ENCODE data around the gene IGF2BP3.

Gene IGF2BP3

GRCh38 chr7:23332910-23333612 is 137.2 kb downstream of the IGF2BP3 start:
- Histone ChIP-seq H3K27ac (ENCODE audit: extremely low read depth, low read depth, low read length) (peak overlapping the region; percentile 64), H3K4me1 (ENCODE audit: control insufficient read depth, insufficient read depth, low read length) (peaks cover 36% of the 10 kb centered on the region), H3K4me3 (ENCODE audit: low read depth, low read length) (no peak overlapping the region), H3K9me3 (ENCODE audit: control insufficient read depth, insufficient read depth, low read depth, low read length) (no peaks in the 10 kb centered on the region; the same call in 1 of the 2 replicates), H3K36me3 (ENCODE audit: control insufficient read depth in 2 of 2, insufficient read depth in 1 of 2, low read length in 2 of 2) (peaks cover 35 to 49% of the 10 kb centered on the region in 2 experiments)
- ChIA-PET CTCF (interaction anchor here (0.7 to 1.6 kb wide), 2 partner anchors 10 to 14 kb away, joined by 3 to 4 read pairs; no protein-coding TSS in a partner anchor), POLR2A (no interaction called here)
- TF ChIP-seq ZNF561 (tag by site-specific recombination; IDR thresholded peaks at IDR 0.05; ENCODE audit: borderline replicate concordance) (no peak), ZNF843 (tag by site-specific recombination; IDR thresholded peaks at IDR 0.05) (0 out of 2 replicates have a peak, but pooled peaks have one; percentile 40), ZNF518A (tag by site-specific recombination; conservative IDR thresholded peaks at IDR 0.05; ENCODE audit: low read depth) (no peak), GFI1B (tag by site-specific recombination; IDR thresholded peaks at IDR 0.05) (peak; percentile 50; the same call in 1 of the 2 replicates), FEZF1 (tag by site-specific recombination; IDR thresholded peaks at IDR 0.05) (peak; percentile 55; the same call in 1 of the 2 replicates), ZNF433 (tag by site-specific recombination; IDR thresholded peaks at IDR 0.05; ENCODE audit: low read depth) (no peak), ZNF214 (tag by site-specific recombination; IDR thresholded peaks at IDR 0.05; ENCODE audit: borderline replicate concordance) (no peak), PRDM6 (tag by site-specific recombination; IDR thresholded peaks at IDR 0.05) (peak; percentile 81)

GRCh38 chr7:23332193-23332592 is 138.1 kb downstream of the IGF2BP3 start:
- POLR2A ChIA-PET, result no interaction called here
- Histone ChIP-seq H3K4me3 (ENCODE audit: low read depth, low read length) (no peak overlapping the region), H3K36me3 (ENCODE audit: control insufficient read depth in 2 of 2, insufficient read depth in 1 of 2, low read length in 2 of 2) (peaks cover 29 to 46% of the 10 kb centered on the region in 2 experiments), H3K4me1 (ENCODE audit: control insufficient read depth, insufficient read depth, low read length) (peaks cover 36% of the 10 kb centered on the region), H3K27ac (ENCODE audit: extremely low read depth, low read depth, low read length) (no peak overlapping the region), H3K9me3 (ENCODE audit: control insufficient read depth, insufficient read depth, low read depth, low read length) (no peaks in the 10 kb centered on the region)
- TF ChIP-seq ZNF155 (tag by site-specific recombination; IDR thresholded peaks at IDR 0.05) (no peak), ZBTB1 (tag by site-specific recombination; IDR thresholded peaks at IDR 0.05) (no peak), GLIS2 (tag by site-specific recombination; IDR thresholded peaks at IDR 0.05) (no peak), PRDM1 (tag by site-specific recombination; IDR thresholded peaks at IDR 0.05) (no peak), ZNF488 (tag by site-specific recombination; IDR thresholded peaks at IDR 0.05) (no peak), ZNF561 (tag by site-specific recombination; IDR thresholded peaks at IDR 0.05; ENCODE audit: borderline replicate concordance) (no peak), ZNF174 (tag by site-specific recombination; IDR thresholded peaks at IDR 0.05) (no peak), ZNF776 (tag by site-specific recombination; IDR thresholded peaks at IDR 0.05; ENCODE audit: borderline replicate concordance) (no peak), ZNF544 (tag by site-specific recombination; IDR thresholded peaks at IDR 0.05) (no peak), ZNF670 (tag by site-specific recombination; IDR thresholded peaks at IDR 0.05; ENCODE audit: low read depth) (no peak)
- CTCF ChIA-PET, result no interaction called here

Measured in HEK293 (cell line).